Bronchial epithelial cell (primary cell): ENCODE results near the gene SYT17. TPM values are rescaled to one million over a fixed set of nuclear protein-coding genes. Genes with fewer than 3 reads are reported as not detected.

ENCODE experiments used
- DNase-seq: peaks from one replicate; pipeline ENCODE4 v3.0.0-alpha.2; 2010; ENCODE audit warnings: low read depth
- FAIRE-seq: peaks from 2 replicates; lab custom pipeline; 2011; peaks lifted over from hg19 to GRCh38; lab: Jason Lieb, UNC
- H3K27me3 ChIP-seq: 2 replicates; pipeline ENCODE4 v1.5.1; 2011; ENCODE audit warnings: low read length; ENCODE audit not compliant: control insufficient read depth, insufficient read depth
- H3K36me3 ChIP-seq: 2 replicates; pipeline ENCODE4 v1.5.1; 2011; ENCODE audit warnings: low read length; ENCODE audit not compliant: control insufficient read depth, insufficient read depth
- H3K4me3 ChIP-seq: 2 replicates; pipeline ENCODE4 v1.5.1; 2011; ENCODE audit warnings: mild to moderate bottlenecking, low read depth, low read length, control low read depth
- total RNA-seq: library from RNA; depleted of rRNA; stranded (reverse); fragments of >200 nt; gene quantifications from 2 replicates; pipeline ENCODE4 v1.2.1, GENCODE V29; 2014
- TF ChIP-seq, protein P1 (sequence below): IDR thresholded peaks from 2 replicates; pipeline ENCODE4 v1.5.1; 2011; ENCODE audit warnings: mild to moderate bottlenecking, moderate library complexity, low read length, control low read depth, inconsistent platforms; ENCODE audit not compliant: insufficient read depth, severe bottlenecking

The SYT17 gene
- total RNA-seq, 1 donor from 2014 or later = 1.1 TPM

DNA sequence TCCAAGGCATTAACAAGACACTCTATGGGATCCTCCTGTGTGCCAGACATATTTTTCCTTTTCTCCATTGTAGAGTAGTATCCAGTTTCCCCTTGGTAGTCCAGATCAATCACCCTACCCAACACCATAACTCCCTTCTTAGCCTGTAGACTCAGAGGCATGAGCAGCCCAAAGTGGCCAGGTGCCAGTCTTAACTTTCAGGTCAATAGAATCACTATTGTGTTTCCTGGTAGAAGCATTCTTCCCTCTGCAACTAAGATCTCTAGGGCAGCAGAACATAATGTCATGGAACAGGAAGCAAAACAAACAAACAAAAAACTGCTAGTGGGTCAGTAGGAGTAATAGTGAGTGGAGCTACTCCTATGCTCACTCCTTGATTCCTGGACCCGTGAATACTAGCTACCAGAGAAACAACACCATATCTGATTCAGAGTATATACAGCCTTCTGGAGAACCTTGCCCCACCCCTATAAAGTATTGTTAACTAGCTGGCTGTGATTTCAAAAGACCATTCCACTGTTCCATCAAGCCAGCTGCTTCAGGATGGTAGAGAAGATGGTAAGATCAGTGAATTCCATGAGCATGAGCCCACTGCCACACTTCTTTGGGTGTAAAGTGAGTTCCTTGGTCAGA lies 106.2 kb downstream of the SYT17 start:
- DNase-seq (no peak), FAIRE-seq (no peak)
- H3K4me3 ChIP-seq = no peak overlapping the region
- H3K27me3 ChIP-seq = no peaks in the 10 kb centered on the region
- H3K36me3 ChIP-seq = no peaks in the 10 kb centered on the region
- TF ChIP-seq, protein P1, sequence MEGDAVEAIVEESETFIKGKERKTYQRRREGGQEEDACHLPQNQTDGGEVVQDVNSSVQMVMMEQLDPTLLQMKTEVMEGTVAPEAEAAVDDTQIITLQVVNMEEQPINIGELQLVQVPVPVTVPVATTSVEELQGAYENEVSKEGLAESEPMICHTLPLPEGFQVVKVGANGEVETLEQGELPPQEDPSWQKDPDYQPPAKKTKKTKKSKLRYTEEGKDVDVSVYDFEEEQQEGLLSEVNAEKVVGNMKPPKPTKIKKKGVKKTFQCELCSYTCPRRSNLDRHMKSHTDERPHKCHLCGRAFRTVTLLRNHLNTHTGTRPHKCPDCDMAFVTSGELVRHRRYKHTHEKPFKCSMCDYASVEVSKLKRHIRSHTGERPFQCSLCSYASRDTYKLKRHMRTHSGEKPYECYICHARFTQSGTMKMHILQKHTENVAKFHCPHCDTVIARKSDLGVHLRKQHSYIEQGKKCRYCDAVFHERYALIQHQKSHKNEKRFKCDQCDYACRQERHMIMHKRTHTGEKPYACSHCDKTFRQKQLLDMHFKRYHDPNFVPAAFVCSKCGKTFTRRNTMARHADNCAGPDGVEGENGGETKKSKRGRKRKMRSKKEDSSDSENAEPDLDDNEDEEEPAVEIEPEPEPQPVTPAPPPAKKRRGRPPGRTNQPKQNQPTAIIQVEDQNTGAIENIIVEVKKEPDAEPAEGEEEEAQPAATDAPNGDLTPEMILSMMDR = no peak

DNA sequence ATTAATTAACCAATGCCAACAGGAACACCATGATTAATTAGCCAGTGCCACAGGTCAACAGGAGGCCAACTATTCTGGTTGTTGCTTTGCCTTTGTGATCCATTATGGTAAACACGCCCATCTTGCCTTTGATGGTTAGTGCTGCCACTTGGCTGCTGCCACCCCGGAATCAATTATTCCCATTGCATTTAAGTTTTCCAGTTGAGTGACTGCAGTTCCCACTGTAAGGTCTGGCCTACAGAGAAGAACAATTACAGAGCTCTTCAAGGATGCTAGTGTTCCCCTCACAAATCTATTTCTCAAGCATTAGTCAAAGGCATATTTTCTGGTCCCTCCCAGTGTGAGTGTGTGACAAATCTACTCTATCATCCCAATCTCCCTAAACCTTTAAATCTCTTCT lies 110.4 kb downstream of the SYT17 start:
- DNase-seq (no peak), FAIRE-seq (no peak)
- H3K4me3 ChIP-seq = no peak overlapping the region
- no peaks in the 10 kb centered on the region for H3K36me3 ChIP-seq
- no peaks in the 10 kb centered on the region for H3K27me3 ChIP-seq
- TF ChIP-seq, protein P1 = no peak

GRCh38 chr16:19281246-19281645 lies 113.2 kb downstream of the SYT17 start:
- DNase-seq (no peak), FAIRE-seq (no peak)
- TF ChIP-seq, protein P1 = no peak
- Histone ChIP-seq H3K27me3 (no peaks in the 10 kb centered on the region), H3K4me3 (no peak overlapping the region), H3K36me3 (no peaks in the 10 kb centered on the region)

DNA sequence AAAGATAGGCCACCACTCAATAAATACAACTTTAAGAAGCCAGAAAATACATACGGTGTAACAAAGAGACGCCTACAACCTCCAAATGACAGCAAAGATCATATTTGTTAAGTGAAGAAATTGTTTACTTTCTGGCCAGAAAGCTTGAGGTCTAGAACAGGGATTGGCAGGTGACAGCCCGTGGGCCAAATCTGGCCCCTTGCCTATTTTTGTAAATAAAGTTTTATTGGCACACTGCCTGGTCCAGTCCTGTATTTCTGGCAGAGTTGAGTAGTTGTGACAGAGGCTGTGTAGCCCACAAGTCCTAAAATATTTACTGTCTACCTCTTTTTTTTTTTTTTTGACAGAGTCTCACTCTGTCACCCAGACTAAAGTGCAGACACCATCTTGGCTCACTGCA lies 114.1 kb downstream of the SYT17 start:
- Histone ChIP-seq H3K4me3 (no peak overlapping the region), H3K27me3 (no peaks in the 10 kb centered on the region), H3K36me3 (no peaks in the 10 kb centered on the region)
- FAIRE-seq = no peak
- TF ChIP-seq, protein P1 = no peak
- DNase-seq = no peak

DNA sequence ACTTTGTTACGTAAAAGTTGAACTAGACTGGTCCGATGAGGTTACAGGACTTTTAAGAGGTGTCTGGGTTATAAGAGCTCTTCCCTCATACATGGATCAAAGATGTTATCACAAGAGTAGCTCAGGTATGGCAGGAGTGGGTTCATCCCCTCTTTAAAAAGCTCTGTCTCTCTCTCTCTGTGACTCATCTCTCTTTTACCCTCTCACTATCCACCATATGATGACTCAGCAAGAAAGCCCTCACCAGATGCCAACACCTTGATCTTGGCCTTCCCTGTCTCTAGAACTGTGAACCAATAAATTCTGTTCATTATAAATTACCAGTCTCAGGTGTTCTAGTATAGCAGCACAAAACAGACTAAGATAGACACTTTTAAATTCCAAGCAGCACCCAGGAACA lies 115.6 kb downstream of the SYT17 start:
- Histone ChIP-seq H3K4me3 (no peak overlapping the region), H3K36me3 (no peaks in the 10 kb centered on the region), H3K27me3 (no peaks in the 10 kb centered on the region)
- FAIRE-seq (no peak), DNase-seq (peak; percentile 34)
- TF ChIP-seq, protein P1 = no peak

DNA sequence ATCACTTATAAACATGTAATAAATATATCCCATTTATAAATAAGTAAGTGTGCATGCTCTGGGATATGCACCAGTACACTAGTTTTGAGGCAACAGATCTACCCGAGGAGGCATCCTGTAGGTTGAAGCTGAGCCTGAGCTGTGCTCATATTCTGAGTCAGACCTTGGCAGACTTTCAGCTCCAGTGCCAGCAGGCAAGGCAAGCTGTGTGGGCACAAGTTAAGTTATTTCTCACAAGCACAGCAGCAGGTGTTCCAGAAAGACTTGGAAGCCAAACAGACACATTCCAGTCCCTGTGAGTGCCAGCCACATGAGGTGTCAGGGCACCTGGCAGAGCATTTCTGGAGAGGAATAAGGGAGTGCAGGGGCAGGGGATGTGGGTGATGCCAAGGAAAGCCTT lies 116.2 kb downstream of the SYT17 start:
- DNase-seq (peak; percentile 83), FAIRE-seq (no peak)
- H3K27me3 ChIP-seq = no peaks in the 10 kb centered on the region

More for the DNA sequence above, 116.2 kb downstream of the SYT17 start:
- Histone ChIP-seq H3K36me3 (no peaks in the 10 kb centered on the region), H3K4me3 (no peak overlapping the region)
- TF ChIP-seq, protein P1 = no peak
